Activated CD4-positive, CD25-positive, alpha-beta regulatory T cell treated with anti-CD3 and anti-CD28 coated beads, Interleukin-2, amount 50 U/mL, for 16 hours (primary cell): Measurements from ENCODE around the gene MGME1.

ENCODE experiments used
- DNase-seq: peaks from one replicate; pipeline ENCODE4 v3.0.0-alpha.2; 2020; ENCODE audit warnings: low read depth, low spot score

The MGME1 gene

GRCh38 chr20:17940224-17940971, 28.4 kb upstream of the MGME1 start:
- no peak for DNase-seq

- no peak for DNase-seq
These were observed 27.6 kb upstream of the MGME1 start for GRCh38 chr20:17941087-17941825.

- no peak for DNase-seq
These were observed 27.0 kb upstream of the MGME1 start for GRCh38 chr20:17941826-17942196.

GRCh38 chr20:17943343-17943742, 25.5 kb upstream of the MGME1 start:
- no peak for DNase-seq

GRCh38 chr20:17944854-17945474, 23.9 kb upstream of the MGME1 start:
- DNase-seq, result no peak

GRCh38 chr20:17946040-17946439, 22.8 kb upstream of the MGME1 start:
- DNase-seq, result no peak

GRCh38 chr20:17946572-17947473, 22.0 kb upstream of the MGME1 start:
- DNase-seq, result no peak

- no peak for DNase-seq
These were observed 21.4 kb upstream of the MGME1 start for GRCh38 chr20:17947474-17947815.

- no peak for DNase-seq
These were observed 20.4 kb upstream of the MGME1 start for GRCh38 chr20:17948442-17948841.

GRCh38 chr20:17949899-17950298, 18.9 kb upstream of the MGME1 start:
- no peak for DNase-seq

- DNase-seq, result no peak
These were observed 18.1 kb upstream of the MGME1 start for GRCh38 chr20:17950670-17951069.

GRCh38 chr20:17951323-17951722, 17.5 kb upstream of the MGME1 start:
- no peak for DNase-seq

GRCh38 chr20:17952692-17953684, 15.8 kb upstream of the MGME1 start:
- DNase-seq, result no peak

GRCh38 chr20:17953935-17954334, 14.9 kb upstream of the MGME1 start:
- DNase-seq, result no peak

- no peak for DNase-seq
These were observed 13.5 kb upstream of the MGME1 start for GRCh38 chr20:17955302-17955701.

GRCh38 chr20:17956099-17956685, 12.6 kb upstream of the MGME1 start:
- DNase-seq, result no peak

GRCh38 chr20:17957505-17958363, 11.1 kb upstream of the MGME1 start:
- no peak for DNase-seq

GRCh38 chr20:17958373-17959256, 10.2 kb upstream of the MGME1 start:
- no peak for DNase-seq
